Keratinocyte (primary cell): ENCODE measurements around the gene ZDHHC1. TPM values are rescaled to one million over a fixed set of nuclear protein-coding genes. Genes with fewer than 3 reads are reported as not detected.

Experiments
- DNase-seq: peaks from one replicate; pipeline ENCODE4 v3.0.0-alpha.2; 2011; ENCODE audit warnings: low read depth, missing footprints, low spot score
- FAIRE-seq: peaks from 2 replicates; lab custom pipeline; 2011; peaks lifted over from hg19 to GRCh38; lab: Jason Lieb, UNC
- H2AFZ ChIP-seq: 2 replicates; pipeline ENCODE4 v1.6.0; 2012; ENCODE audit warnings: low read length, control low read depth, inconsistent platforms; ENCODE audit not compliant: control insufficient read depth
- H3K27ac ChIP-seq: 2 replicates; pipeline ENCODE4 v1.5.1; 2011; ENCODE audit warnings: low read length; ENCODE audit not compliant: control insufficient read depth, insufficient read depth
- H3K27me3 ChIP-seq: 3 replicates; pipeline ENCODE4 v1.6.0; 2011; ENCODE audit warnings: low read length; ENCODE audit not compliant: control insufficient read depth, insufficient read depth; ENCODE audit errors: extremely low read depth
- H3K36me3 ChIP-seq, 2 experiments: 2 replicates in 1 of 2; 3 replicates in 1 of 2; pipeline ENCODE4 v1.5.1; 2011; ENCODE audit warnings: low read length in 2 of 2, mild to moderate bottlenecking in 1 of 2; ENCODE audit not compliant: control insufficient read depth in 2 of 2, insufficient read depth in 2 of 2; ENCODE audit errors: extremely low read depth in 1 of 2
- H3K4me1 ChIP-seq: 3 replicates; pipeline ENCODE4 v1.5.1; 2011; ENCODE audit warnings: low read length; ENCODE audit not compliant: control insufficient read depth, insufficient read depth; ENCODE audit errors: extremely low read depth
- H3K4me2 ChIP-seq: 3 replicates; pipeline ENCODE4 v1.6.0; 2011; ENCODE audit warnings: low read depth, low read length; ENCODE audit not compliant: control insufficient read depth, insufficient read depth; ENCODE audit errors: extremely low read depth
- H3K4me3 ChIP-seq, 3 experiments: fragments of 200-600 bp in 1 of 3; sonication (generic) in 1 of 3; 2 replicates in 2 of 3; 3 replicates in 1 of 3; pipeline ENCODE4 v1.5.1; 2011 to 2016; ENCODE audit warnings: low read length in 3 of 3, mild to moderate bottlenecking in 3 of 3, control low read depth in 2 of 3, inconsistent platforms in 1 of 3, low read depth in 1 of 3, mixed read lengths in 1 of 3, mixed run types in 1 of 3, moderate library complexity in 1 of 3; ENCODE audit not compliant: control insufficient read depth in 2 of 3, insufficient read depth in 2 of 3; ENCODE audit errors: extremely low read depth in 1 of 3
- H3K79me2 ChIP-seq: 2 replicates; pipeline ENCODE4 v1.6.0; 2012; ENCODE audit warnings: low read length; ENCODE audit not compliant: control insufficient read depth, insufficient read depth
- H3K9ac ChIP-seq: 3 replicates; pipeline ENCODE4 v1.6.0; 2011; ENCODE audit warnings: low read length; ENCODE audit not compliant: control insufficient read depth, insufficient read depth; ENCODE audit errors: extremely low read depth
- H3K9me1 ChIP-seq: 3 replicates; pipeline ENCODE4 v1.6.0; 2011; ENCODE audit warnings: low read length; ENCODE audit not compliant: control insufficient read depth, insufficient read depth; ENCODE audit errors: extremely low read depth
- H3K9me3 ChIP-seq: 2 replicates; pipeline ENCODE4 v1.5.1; 2012; ENCODE audit warnings: low read depth, low read length; ENCODE audit not compliant: control insufficient read depth
- H4K20me1 ChIP-seq: 3 replicates; pipeline ENCODE4 v1.6.0; 2011; ENCODE audit warnings: low read length; ENCODE audit not compliant: control insufficient read depth, insufficient read depth; ENCODE audit errors: extremely low read depth
- CTCF ChIP-seq, 3 experiments: IDR thresholded peaks in 1 of 3; conservative IDR thresholded peaks in 1 of 3; optimal IDR thresholded peaks in 1 of 3; 2 replicates in 2 of 3; 3 replicates in 1 of 3; pipeline versions ENCODE3 to v1.5.1; 2011; ENCODE audit warnings: low read length in 3 of 3, mild to moderate bottlenecking in 3 of 3, moderate library complexity in 2 of 3, control low read depth in 1 of 3, inconsistent platforms in 1 of 3; ENCODE audit not compliant: insufficient read depth in 2 of 3; ENCODE audit errors: extremely low read depth in 1 of 3
- EZH2 ChIP-seq: IDR thresholded peaks from one replicate; pipeline ENCODE4 v1.6.1; 2012; ENCODE audit warnings: inconsistent platforms, mild to moderate bottlenecking, low read length, moderate library complexity
- dilution Hi-C: fragments of 300-500 bp; cut with MboI; formaldehyde crosslinking; loops from one replicate; pipeline ENCODE4 v1.7.0; 2020; ENCODE audit warnings: low sequenced_read_pairs; ENCODE audit not compliant: extremely low pct_ligation_motif_present
- polyA plus RNA-seq, 5 experiments: library from polyadenylated mRNA; depleted of rRNA in 3 of 5; stranded (reverse) in 3 of 5; stranded (forward) in 1 of 5; unstranded in 1 of 5; fragments of >200 nt; gene quantifications; 1 replicate in 1 of 5; 2 replicates in 3 of 5; 3 replicates in 1 of 5; pipeline versions ENCODE4 v1.2.1 to v1.2.3, GENCODE V29; 2011 to 2012; ENCODE audit warnings: missing spikeins in 2 of 5, low read depth in 1 of 5, low replicate concordance in 1 of 5

ZDHHC1 gene
- polyA plus RNA-seq, 1 donor (not counting 4 experiments of a cell fraction or from before 2014, with no cell fraction given), result 1.1 TPM

- Histone ChIP-seq H3K9me3 (no peaks in the 10 kb centered on the region), H2AFZ (no peak overlapping the region), H3K9ac (no peak overlapping the region), H3K9me1 (no peaks in the 10 kb centered on the region), H4K20me1 (peaks cover 7% of the 10 kb centered on the region), H3K27ac (no peak overlapping the region), H3K79me2 (no peaks in the 10 kb centered on the region), H3K4me2 (no peak overlapping the region), H3K4me3 (no peak overlapping the region), H3K36me3 (peaks cover 9 to 25% of the 10 kb centered on the region in 2 experiments), H3K27me3 (no peaks in the 10 kb centered on the region), H3K4me1 (no peaks in the 10 kb centered on the region)
- FAIRE-seq (no peak), DNase-seq (no peak)
- TF ChIP-seq CTCF (optimal IDR thresholded peaks at IDR 0.05 in 1 of 3, IDR thresholded peaks at IDR 0.05 in 1 of 3, conservative IDR thresholded peaks at IDR 0.05 in 1 of 3; ENCODE audit: extremely low read depth in 1 of 3, insufficient read depth in 2 of 3, low read length in 3 of 3) (no peak), EZH2 (no peak)
- dilution Hi-C loops, result no loop called here
Measured at GRCh38 chr16:67445126-67445426, 28.8 kb upstream of the ZDHHC1 start.

- no peak overlapping the region for H3K4me3 ChIP-seq
- H3K4me2 ChIP-seq, result no peak overlapping the region
- peaks cover 4% of the 10 kb centered on the region for H4K20me1 ChIP-seq
- H3K27ac ChIP-seq, result no peak overlapping the region
- no peaks in the 10 kb centered on the region for H3K9me3 ChIP-seq
- dilution Hi-C loops, result no loop called here
- peaks cover 9 to 26% of the 10 kb centered on the region in 2 experiments for H3K36me3 ChIP-seq
- DNase-seq (no peak), FAIRE-seq (no peak)
- TF ChIP-seq CTCF (optimal IDR thresholded peaks at IDR 0.05 in 1 of 3, IDR thresholded peaks at IDR 0.05 in 1 of 3, conservative IDR thresholded peaks at IDR 0.05 in 1 of 3; ENCODE audit: extremely low read depth in 1 of 3, insufficient read depth in 2 of 3, low read length in 3 of 3) (no peak), EZH2 (no peak)
- H3K79me2 ChIP-seq, result no peaks in the 10 kb centered on the region
- no peaks in the 10 kb centered on the region for H3K9me1 ChIP-seq
- H3K9ac ChIP-seq, result no peak overlapping the region
- H3K27me3 ChIP-seq, result no peaks in the 10 kb centered on the region
- no peaks in the 10 kb centered on the region for H3K4me1 ChIP-seq
- H2AFZ ChIP-seq, result no peak overlapping the region
Measured at GRCh38 chr16:67444259-67445125, 28.2 kb upstream of the ZDHHC1 start.
